NT2/D1 (cell line): Measurements from ENCODE around the gene SBF2.

Experiments
- YY1 ChIP-seq: IDR thresholded peaks from 2 replicates; pipeline ENCODE4 v1.6.1; 2011; ENCODE audit not compliant: insufficient read length, insufficient read depth
- ZNF274 ChIP-seq: IDR thresholded peaks from 2 replicates; pipeline ENCODE4 v1.6.1; 2011; ENCODE audit warnings: mild to moderate bottlenecking, low read depth, low read length

DNA sequence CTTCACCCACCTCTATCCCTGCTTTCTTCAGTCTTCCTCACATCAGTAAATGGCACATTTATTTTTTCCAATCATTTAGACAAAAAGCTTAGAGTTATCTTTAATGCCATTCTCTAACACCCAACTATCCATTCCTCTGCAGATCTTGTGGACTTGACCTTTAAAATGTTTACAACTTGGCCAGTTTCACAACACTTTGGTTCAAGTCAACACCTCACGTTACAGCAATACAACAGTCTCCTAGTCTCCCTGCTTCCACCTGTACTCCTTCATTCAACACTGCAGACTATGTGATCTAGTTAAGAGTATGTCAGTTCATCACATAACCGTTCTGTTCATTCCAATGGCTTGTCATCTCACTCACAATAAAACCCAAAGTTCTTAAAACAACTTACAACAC, 325.0 kb downstream of the SBF2 start:
- TF ChIP-seq YY1: no peak
- TF ChIP-seq ZNF274: no peak
